Choroid plexus epithelial cell (primary cell): ENCODE measurements around the gene LIN54.
"Not testable (repeated sequence)": the region's sequence is repeated elsewhere in the genome, so short reads cannot be mapped to it uniquely, and the experiment has no call there.

ENCODE experiments used
- DNase-seq: peaks from one replicate; pipeline ENCODE4 v3.0.0-alpha.2; 2010; ENCODE audit warnings: low read depth
- H3K4me3 ChIP-seq: 2 replicates; pipeline ENCODE4 v1.5.1; 2011; ENCODE audit warnings: low read depth, mild to moderate bottlenecking, control low read depth, low read length, moderate library complexity
- CTCF ChIP-seq: conservative IDR thresholded peaks from 2 replicates; pipeline ENCODE4 v1.5.1; 2011; ENCODE audit warnings: low read depth, mild to moderate bottlenecking, control low read depth, inconsistent platforms, low read length, moderate library complexity

The LIN54 gene

GRCh38 chr4:83011689-83012199 lies 1.1 kb upstream of the LIN54 start:
- no peak for TF ChIP-seq CTCF
- H3K4me3 ChIP-seq = peak overlapping the region; percentile 77
- DNase-seq = peak; percentile 31

DNA sequence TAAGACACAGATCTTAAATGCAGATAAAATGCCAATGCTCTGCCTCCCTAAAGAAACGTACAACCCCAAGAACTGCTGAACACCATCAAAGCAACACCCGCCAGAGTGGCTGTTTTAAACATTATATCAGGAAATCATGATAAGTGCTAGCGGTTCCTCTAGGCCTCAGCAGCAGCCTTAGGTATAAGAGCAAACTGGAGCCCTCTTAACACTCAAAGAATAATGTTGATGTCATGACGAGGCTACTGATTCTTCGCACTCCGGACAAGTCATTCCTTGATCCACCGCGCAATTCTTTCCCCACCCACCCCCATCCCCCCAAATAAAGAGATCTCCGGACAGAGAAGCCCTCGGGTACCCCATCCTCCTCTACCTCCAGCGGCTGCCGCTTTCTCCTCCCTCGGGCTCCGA lies 507 bp downstream of the LIN54 start:
- peak; percentile 53 for DNase-seq
- TF ChIP-seq CTCF = no peak

GRCh38 chr4:83009529-83009928 lies 1.1 kb downstream of the LIN54 start:
- peak overlapping the region; percentile 86 for H3K4me3 ChIP-seq
- no peak for TF ChIP-seq CTCF
- DNase-seq = peak; percentile 28

More for the DNA sequence above, 507 bp downstream of the LIN54 start:
- H3K4me3 ChIP-seq = peak overlapping the region; percentile 86

DNA sequence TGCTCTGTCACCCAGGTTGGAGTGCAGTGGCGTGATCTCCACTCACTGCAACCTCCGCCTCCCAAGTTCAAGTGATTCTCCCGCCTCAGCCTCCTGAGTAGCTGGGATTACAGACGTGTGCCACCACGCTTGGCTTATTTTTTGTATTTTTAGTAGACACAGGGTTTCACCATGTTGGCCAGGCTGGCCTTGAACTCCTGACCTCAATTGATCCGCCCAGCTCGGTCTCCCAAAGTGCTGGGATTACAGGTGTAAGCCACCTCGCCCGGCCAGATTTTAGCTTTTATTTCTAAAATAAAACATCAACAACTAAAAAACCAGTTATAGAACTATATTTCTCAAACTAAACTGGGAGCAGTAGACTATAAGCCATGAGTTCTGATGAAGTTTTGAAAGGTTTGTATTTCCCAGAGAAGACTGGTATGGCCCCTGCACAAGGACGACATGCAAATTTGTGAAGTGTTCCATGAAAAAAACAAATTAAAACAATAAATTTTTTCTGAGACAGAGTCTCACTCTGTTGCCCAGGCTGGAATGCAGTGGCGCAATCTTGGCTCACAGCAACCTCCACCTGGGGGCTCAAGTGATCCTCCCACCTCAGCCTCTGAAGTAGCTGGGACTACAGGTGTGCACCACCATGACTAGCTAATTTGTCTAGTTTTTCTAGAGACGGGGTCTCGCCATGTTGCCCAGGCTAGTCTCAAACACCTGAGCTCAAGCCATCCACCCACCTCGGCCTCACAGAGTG lies 7.4 kb downstream of the LIN54 start:
- H3K4me3 ChIP-seq, DNase-seq: not testable (repeated sequence)

- DNase-seq = no peak
- H3K4me3 ChIP-seq = no peak overlapping the region
- no peak for TF ChIP-seq CTCF
Measured at GRCh38 chr4:83002329-83002728, 8.3 kb downstream of the LIN54 start.

GRCh38 chr4:82998898-82999297 lies 11.7 kb downstream of the LIN54 start:
- no peak overlapping the region for H3K4me3 ChIP-seq
- no peak for TF ChIP-seq CTCF
- DNase-seq = no peak

- TF ChIP-seq CTCF = no peak
- no peak for DNase-seq
- H3K4me3 ChIP-seq = no peak overlapping the region
Measured at GRCh38 chr4:82994834-82995233, 15.8 kb downstream of the LIN54 start.
